HCT116 (cell line): Measurements from ENCODE around the gene CENPS. TPM values are rescaled to one million over a fixed set of nuclear protein-coding genes. Genes with fewer than 3 reads are reported as not detected.

Source experiments
- ATAC-seq: fragments of 200-7000 bp; cut with Tn5 transposase; 2 replicates; pipeline ENCODE4 v1.9.1; 2020; ENCODE audit warnings: mild to moderate bottlenecking, moderate library complexity
- BruUV-seq: library from RNA; stranded (reverse); fragments of 400-500 nt; replicated peaks from 2 replicates; lab custom pipeline; 2021; lab: Mats Ljungman, UMichigan
- CTCF ChIA-PET: fragments of 300-600 bp; sonication (Branson Sonifier 250); formaldehyde crosslinking; loops from one replicate; lab custom pipeline; 2021; ENCODE audit warnings: antibody characterized with exemption; lab: Charles Lee
- POLR2A ChIA-PET: fragments of 300-600, 350-600 bp; sonication (Branson Sonifier 250); formaldehyde crosslinking; loops from one replicate; lab custom pipeline; 2021; ENCODE audit warnings: antibody characterized with exemption; lab: Charles Lee
- RAD21 ChIA-PET, 2 experiments: fragments of 300-600 bp; sonication (Branson Sonifier 250); formaldehyde crosslinking; loops; one replicate each; lab custom pipeline; 2023; ENCODE audit warnings: low total read pairs in 2 of 2; ENCODE audit not compliant: uncharacterized antibody in 2 of 2, unreplicated experiment in 2 of 2, low non-redundant PET in 1 of 2; lab: Charles Lee
- DNase-seq: peaks from one replicate; pipeline ENCODE4 v3.0.0-alpha.2; 2010; ENCODE audit warnings: low read depth, low spot score
- H2AFZ ChIP-seq: fragments of 200-600 bp; shearing (Covaris generic), sonication (generic); 2 replicates; pipeline ENCODE4 v1.6.1; 2017; ENCODE audit warnings: low read depth, mixed run types, mixed read lengths, antibody characterized with exemption, low read length; ENCODE audit not compliant: poor library complexity, severe bottlenecking
- H3K27ac ChIP-seq: 2 replicates; pipeline ENCODE4 v1.5.1; 2012; ENCODE audit warnings: low read depth, low read length
- H3K27me3 ChIP-seq: fragments of 200-600 bp; sonication (generic); 2 replicates; pipeline ENCODE4 v1.6.1; 2016; ENCODE audit warnings: mixed run types, low read length, mixed read lengths; ENCODE audit not compliant: insufficient read depth
- H3K36me3 ChIP-seq, 2 experiments: fragments of 200-500 bp in 1 of 2; fragments of 200-600 bp in 1 of 2; sonication (Bioruptor generic) in 1 of 2; sonication (generic) in 1 of 2; 2 replicates each; pipeline versions ENCODE4 v1.5.1 to v1.6.1; 2014 to 2016; ENCODE audit warnings: low read length in 2 of 2, inconsistent platforms in 1 of 2, mixed read lengths in 1 of 2, mixed run types in 1 of 2; ENCODE audit not compliant: insufficient read depth in 2 of 2, control insufficient read depth in 1 of 2
- H3K4me1 ChIP-seq, 2 experiments: fragments of 200-600 bp in 1 of 2; sonication (generic) in 1 of 2; 2 replicates each; pipeline versions ENCODE4 v1.5.1 to v1.6.1; 2012 to 2017; ENCODE audit warnings: low read length in 2 of 2, inconsistent platforms in 1 of 2, mild to moderate bottlenecking in 1 of 2, mixed read lengths in 1 of 2, mixed run types in 1 of 2, moderate library complexity in 1 of 2; ENCODE audit not compliant: insufficient read depth in 2 of 2, control insufficient read depth in 1 of 2
- H3K4me2 ChIP-seq: fragments of 200-600 bp; sonication (generic); 2 replicates; pipeline ENCODE4 v1.6.1; 2017; ENCODE audit warnings: mixed run types, low read length, mixed read lengths
- H3K4me3 ChIP-seq, 2 experiments: fragments of 200-600 bp in 1 of 2; sonication (generic) in 1 of 2; replicated peaks in 1 of 2; 2 replicates each; pipeline ENCODE4 v1.5.1; 2011 to 2016; ENCODE audit warnings: low read length in 2 of 2, control low read depth in 1 of 2, low read depth in 1 of 2, mild to moderate bottlenecking in 1 of 2, mixed read lengths in 1 of 2, mixed run types in 1 of 2
- H3K79me2 ChIP-seq: fragments of 200-600 bp; sonication (generic); 2 replicates; pipeline ENCODE4 v1.6.1; 2017; ENCODE audit warnings: mild to moderate bottlenecking, mixed run types, low read length, moderate library complexity, mixed read lengths; ENCODE audit not compliant: insufficient read depth
- H3K9ac ChIP-seq: fragments of 200-600 bp; sonication (generic); 2 replicates; pipeline ENCODE4 v1.6.1; 2016; ENCODE audit warnings: low read length, mixed read lengths
- H3K9me2 ChIP-seq: fragments of 200-600 bp; sonication (generic), shearing (Covaris generic); 2 replicates; pipeline ENCODE4 v1.6.1; 2017; ENCODE audit warnings: mixed run types, mild to moderate bottlenecking, moderate library complexity; ENCODE audit not compliant: insufficient read depth
- H3K9me3 ChIP-seq, 2 experiments: fragments of 200-500 bp in 1 of 2; fragments of 200-600 bp in 1 of 2; sonication (Bioruptor generic) in 1 of 2; sonication (generic) in 1 of 2; 2 replicates each; pipeline ENCODE4 v1.6.1; 2014 to 2017; ENCODE audit warnings: low read length in 2 of 2, mixed read lengths in 2 of 2, inconsistent platforms in 1 of 2, low read depth in 1 of 2, mild to moderate bottlenecking in 1 of 2, mixed run types in 1 of 2, moderate library complexity in 1 of 2; ENCODE audit not compliant: control insufficient read depth in 1 of 2, insufficient read depth in 1 of 2
- H4K20me1 ChIP-seq: fragments of 200-600 bp; sonication (generic), shearing (Covaris generic); 2 replicates; pipeline ENCODE4 v1.6.1; 2017; ENCODE audit warnings: mixed run types, mild to moderate bottlenecking, moderate library complexity; ENCODE audit not compliant: insufficient read depth
- CEBPB ChIP-seq: IDR thresholded peaks from 2 replicates; pipeline ENCODE4 v1.6.1; 2012; ENCODE audit warnings: low read depth
- CTCF ChIP-seq, 3 experiments: fragments of 200-600 bp in 1 of 3; sonication (generic) in 1 of 3; IDR thresholded peaks in 2 of 3; conservative IDR thresholded peaks in 1 of 3; 2 replicates each; pipeline ENCODE4 v1.5.1; 2012 to 2017; ENCODE audit warnings: low read depth in 2 of 3, low read length in 2 of 3, antibody characterized with exemption in 1 of 3, borderline replicate concordance in 1 of 3, control low read depth in 1 of 3, mild to moderate bottlenecking in 1 of 3, mixed read lengths in 1 of 3, mixed run types in 1 of 3, moderate library complexity in 1 of 3; ENCODE audit not compliant: insufficient read depth in 1 of 3
- ELF1 ChIP-seq: IDR thresholded peaks from 2 replicates; pipeline ENCODE4 v1.6.1; 2012; ENCODE audit warnings: low read depth, borderline replicate concordance
- EZH2 ChIP-seq: fragments of 200-600 bp; sonication (generic); IDR thresholded peaks from 2 replicates; pipeline ENCODE4 v1.6.1; 2017; ENCODE audit warnings: antibody characterized with exemption, mixed run types
- FOSL1 ChIP-seq: IDR thresholded peaks from 2 replicates; pipeline ENCODE4 v1.6.1; 2012; ENCODE audit warnings: low read depth
- POLR2AphosphoS5 ChIP-seq: IDR thresholded peaks from 2 replicates; pipeline ENCODE4 v1.6.1; 2011; ENCODE audit warnings: mild to moderate bottlenecking, low read depth, low read length, moderate library complexity
- RAD21 ChIP-seq: IDR thresholded peaks from 2 replicates; pipeline ENCODE4 v1.6.1; 2012; ENCODE audit warnings: low read depth, mild to moderate bottlenecking
- SIN3A ChIP-seq: IDR thresholded peaks from 2 replicates; pipeline ENCODE4 v1.6.1; 2012; ENCODE audit warnings: low read depth
- SP1 ChIP-seq: IDR thresholded peaks from 2 replicates; pipeline ENCODE4 v1.6.1; 2012; ENCODE audit warnings: low read depth
- SRF ChIP-seq: IDR thresholded peaks from 2 replicates; pipeline ENCODE4 v1.6.1; 2012; ENCODE audit warnings: low read depth
- TCF7L2 ChIP-seq: IDR thresholded peaks from 2 replicates; pipeline ENCODE4 v1.7.0; 2011; ENCODE audit warnings: borderline replicate concordance, inconsistent platforms; ENCODE audit not compliant: insufficient read depth, insufficient read length; ENCODE audit errors: extremely low read depth
- ZBTB33 ChIP-seq: IDR thresholded peaks from 2 replicates; pipeline ENCODE4 v1.6.1; 2011; ENCODE audit warnings: mild to moderate bottlenecking, low read length, moderate library complexity; ENCODE audit not compliant: insufficient replicate concordance; ENCODE audit errors: extremely low read depth
- ZFX ChIP-seq: fragments of 450-650 bp; IDR thresholded peaks from 2 replicates; pipeline ENCODE4 v1.6.1; 2017
- ZNF274 ChIP-seq: fragments of 200-500 bp; sonication (Bioruptor generic); IDR thresholded peaks from 2 replicates; pipeline ENCODE4 v1.6.1; 2014; ENCODE audit warnings: mild to moderate bottlenecking, low read depth, low read length, inconsistent platforms
- intact Hi-C: fragments of 100-400 bp; cut with micrococcal nuclease; formaldehyde crosslinking; loops from 2 replicates; pipeline ENCODE4 v1.10.0; 2022
- total RNA-seq: library from RNA; stranded (reverse); gene quantifications from one replicate; pipeline ENCODE4 v1.2.1, GENCODE V29; 2021; ENCODE audit not compliant: unreplicated experiment
- TF ChIP-seq, protein P1 (sequence below): IDR thresholded peaks from 2 replicates; pipeline ENCODE4 v1.6.1; 2012

The CENPS gene
- total RNA-seq, 1 experiment from 2014 or later = 21.9 TPM

DNA sequence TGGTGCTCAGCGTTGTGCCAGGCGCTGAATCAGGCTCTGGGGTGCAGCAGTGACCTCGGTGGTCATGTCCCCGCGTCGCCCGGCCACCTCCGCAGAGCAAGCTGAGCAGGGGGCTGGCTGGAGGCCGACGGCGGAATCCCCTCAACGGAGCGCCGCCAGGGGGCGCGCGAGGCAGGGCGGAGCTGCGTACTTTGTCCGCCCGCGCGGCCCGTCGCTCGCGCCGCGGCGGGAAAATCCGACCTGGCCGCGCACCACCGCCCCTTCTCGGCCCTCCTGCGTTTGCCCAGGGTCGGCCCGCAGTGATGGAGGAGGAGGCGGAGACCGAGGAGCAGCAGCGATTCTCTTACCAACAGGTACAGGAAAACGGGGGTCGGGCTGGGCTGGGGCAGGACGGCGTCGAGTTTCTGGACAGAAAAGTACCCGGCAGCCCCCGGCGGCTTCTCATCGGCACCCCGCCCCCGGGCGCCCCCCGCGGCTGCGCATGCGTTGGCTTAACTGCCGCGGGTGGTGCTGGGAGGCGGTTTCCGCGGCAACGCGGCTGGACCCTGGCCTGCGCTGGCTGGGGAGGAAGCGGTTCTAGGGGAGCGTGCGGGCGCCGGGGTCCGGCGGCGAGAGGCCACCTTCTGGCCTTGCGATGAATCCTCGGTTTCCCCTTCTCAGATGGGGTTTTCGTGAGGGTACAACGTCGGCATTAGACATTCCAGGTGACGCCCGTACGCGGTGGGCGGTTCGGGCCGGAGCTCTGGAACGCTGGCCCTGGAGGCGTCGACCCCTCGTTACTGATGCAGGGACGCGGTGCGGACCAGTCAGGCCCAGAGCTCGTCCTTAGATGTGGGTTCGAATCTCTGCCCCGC is at the start of gene CENPS (continued):
- TF ChIP-seq POLR2AphosphoS5 = peak; percentile 88
- TF ChIP-seq ELF1 = no peak
- peak; percentile 62; the same call in 1 of the 2 replicates for TF ChIP-seq SP1
- TF ChIP-seq RAD21 = peak; percentile 76

- no peak for ATAC-seq
- intact Hi-C loops = no loop called here
- TF ChIP-seq CEBPB (no peak), SP1 (no peak), FOSL1 (no peak), ZFX (no peak), TCF7L2 (no peak), ZBTB33 (no peak), EZH2 (no peak), ZNF274 (no peak), RAD21 (no peak), ELF1 (no peak), CTCF (IDR thresholded peaks at IDR 0.05 in 2 of 3, conservative IDR thresholded peaks at IDR 0.05 in 1 of 3; ENCODE audit: borderline replicate concordance in 1 of 3, insufficient read depth in 1 of 3, low read depth in 2 of 3, low read length in 2 of 3) (no peak), SRF (no peak), SIN3A (no peak)
- TF ChIP-seq, protein P1, sequence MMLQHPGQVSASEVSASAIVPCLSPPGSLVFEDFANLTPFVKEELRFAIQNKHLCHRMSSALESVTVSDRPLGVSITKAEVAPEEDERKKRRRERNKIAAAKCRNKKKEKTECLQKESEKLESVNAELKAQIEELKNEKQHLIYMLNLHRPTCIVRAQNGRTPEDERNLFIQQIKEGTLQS = no peak
Observed at GRCh38 chr1:10380594-10381275, 49.5 kb upstream of the CENPS start.

More at GRCh38 chr1:10380594-10381275, 49.5 kb upstream of the CENPS start:
- no peaks in the 10 kb centered on the region for H3K27me3 ChIP-seq
- no peak overlapping the region for H3K27ac ChIP-seq
- POLR2A ChIA-PET = no interaction called here
- H3K79me2 ChIP-seq = no peaks in the 10 kb centered on the region
- no peaks in the 10 kb centered on the region for H3K9me3 ChIP-seq
- H3K4me1 ChIP-seq = no peaks in the 10 kb centered on the region
- BruUV-seq = no TSS peak
- CTCF ChIA-PET = interaction anchor here (1.5 kb wide), 1 partner anchor 18 kb away, joined by 5 read pairs; the partner anchor contains the start of gene PGD
- H3K9ac ChIP-seq = no peak overlapping the region
- H3K4me2 ChIP-seq = no peak overlapping the region
- H4K20me1 ChIP-seq = no peaks in the 10 kb centered on the region
- H3K9me2 ChIP-seq = no peaks in the 10 kb centered on the region
- RAD21 ChIA-PET = no interaction called here
- no peak overlapping the region for H3K4me3 ChIP-seq
- H3K36me3 ChIP-seq = peaks cover 6 to 10% of the 10 kb centered on the region in 2 experiments; a peak in 3 of 4 replicates
- no peak for DNase-seq
- H2AFZ ChIP-seq = no peak overlapping the region
